Heart right ventricle (tissue), 16 donors: ENCODE data around the gene COL21A1. TPM values are rescaled to one million over a fixed set of nuclear protein-coding genes. Genes with fewer than 3 reads are reported as not detected.
"Not testable (repeated sequence)": the region's sequence is repeated elsewhere in the genome, so short reads cannot be mapped to it uniquely, and the experiment has no call there.

Source experiments
- ATAC-seq, 8 donors: fragments of 200-7000 bp; cut with Tn5 transposase; one replicate each; pipeline ENCODE4 v1.9.1; 2020; ENCODE audit warnings: mild to moderate bottlenecking in 8 of 8, moderate library complexity in 8 of 8, moderate number of reproducible peaks in 1 of 8
- DNase-seq, 2 donors: peaks; one replicate each; pipeline ENCODE4 v3.0.0-alpha.2; 2020
- H3K27ac ChIP-seq, 10 donors: fragments of 200-600 bp; sonication (generic) in 2 of 10; one replicate each; pipeline versions ENCODE4 v1.5.0 to v1.8.0; 2020 to 2022; ENCODE audit warnings: mild to moderate bottlenecking in 3 of 10
- H3K27me3 ChIP-seq, 7 donors: fragments of 200-600 bp; one replicate each; pipeline ENCODE4 v1.8.0; 2021 to 2022; ENCODE audit warnings: mild to moderate bottlenecking in 2 of 7
- H3K36me3 ChIP-seq, 9 donors: fragments of 200-600 bp; sonication (generic) in 1 of 9; one replicate each; pipeline versions ENCODE4 v1.5.0 to v1.8.0; 2020 to 2022; ENCODE audit warnings: mild to moderate bottlenecking in 2 of 9
- H3K4me1 ChIP-seq, 9 donors: fragments of 200-600 bp; sonication (generic) in 1 of 9; one replicate each; pipeline versions ENCODE4 v1.5.0 to v1.8.0; 2020 to 2022; ENCODE audit warnings: mild to moderate bottlenecking in 4 of 9
- H3K4me3 ChIP-seq, 10 donors: fragments of 200-600 bp; sonication (generic) in 2 of 10; one replicate each; pipeline versions ENCODE4 v1.5.0 to v1.8.0; 2020 to 2022; ENCODE audit warnings: mild to moderate bottlenecking in 7 of 10, moderate library complexity in 2 of 10
- H3K9me3 ChIP-seq, 11 donors: fragments of 200-600 bp in 10 of 11; sonication (generic) in 2 of 11; one replicate each; pipeline versions ENCODE4 v1.5.0 to v1.8.0; 2013 to 2022; ENCODE audit warnings: mild to moderate bottlenecking in 2 of 11, control low read depth in 1 of 11, moderate library complexity in 1 of 11
- WGBS, 2 donors: extraction: QIAGEN DNeasy Blood & Tissue Kit; methylation state at CpG; one replicate each; pipeline ENCODE4 v1.1.7; 2013; ENCODE audit warnings: inconsistent platforms in 1 of 2; 5-methylcytosine and 5-hydroxymethylcytosine counted together
- intact Hi-C, 10 donors: fragments of 100-400 bp; cut with DNase I; formaldehyde crosslinking; loops; one replicate each; pipeline versions ENCODE4 v1.11.1 to v1.14.2; 2022
- polyA plus RNA-seq, 2 donors: library from polyadenylated mRNA; stranded (reverse); fragments of 200-250 nt; gene quantifications; one replicate each; pipeline ENCODE4 v1.2.3, GENCODE V29; 2013
- total RNA-seq, 10 donors: library from RNA; stranded (reverse); fragmentation: NEBNext Ultra II Directional in 3 of 10; extraction: Animal tissue kit (Norgen Biotek cat#: 25700) in 3 of 10; gene quantifications; one replicate each; pipeline versions ENCODE4 v1.2.1 to v1.2.4, GENCODE V29; 2021 to 2023
- TF ChIP-seq, protein P1 (sequence below), 9 donors: fragments of 200-600 bp; sonication (generic) in 2 of 9; IDR thresholded peaks; one replicate each; pipeline versions ENCODE4 v1.5.0 to v1.8.0; 2021 to 2022; ENCODE audit warnings: antibody characterized with exemption in 9 of 9, mild to moderate bottlenecking in 5 of 9, moderate library complexity in 1 of 9
- donor health status: Arrhythmogenic right ventricular cardiomyopathy.
- donor health status: ischemic (EF 13 %, LVEDD 7.1; RV severe dilation, severe dysfunction).
- donor health status: healthy with polysubstance abuse.
- donor health status: DM: no; HTN: yes; CAD: no.
- donor health status: DM: no; HTN: no; CAD: no.
- donor health status: ischemic (EF 25% LVEDD 6.9; RV normal size, moderate dysfunction).
- donor health status: ischemic (EF 25% LVEDD 5.7; RV mildly dilated, moderate dysfunction).
- donor health status: healthy.
- donor health status: DM: yes; HTN: yes; CAD: no.
- donor health status: Ischemic cardiomyopathy.
- donor health status: ischemic (EF 35%, LVEDD 5.7; RV mildly dilated, moderate dysfunction).
- donor health status: nonischemic (EF 11% LVEDD 7.7; RV severe dilation, severe dysfunction).
- donor health status: DM: yes; HTN: yes; CAD: no.
- donor health status: PGD.
- donor health status: ischemic (EF 29% LVEDD 5.4; RV normal size, mild dysfunction).
- donor health status: nonischemic (EF 23%, LVEDD 6.1; RV moderate dilation, normal function).

COL21A1 gene
- total and polyA plus RNA-seq, 12 donors, result 11.0 to 171 (median 69.9) TPM

DNA sequence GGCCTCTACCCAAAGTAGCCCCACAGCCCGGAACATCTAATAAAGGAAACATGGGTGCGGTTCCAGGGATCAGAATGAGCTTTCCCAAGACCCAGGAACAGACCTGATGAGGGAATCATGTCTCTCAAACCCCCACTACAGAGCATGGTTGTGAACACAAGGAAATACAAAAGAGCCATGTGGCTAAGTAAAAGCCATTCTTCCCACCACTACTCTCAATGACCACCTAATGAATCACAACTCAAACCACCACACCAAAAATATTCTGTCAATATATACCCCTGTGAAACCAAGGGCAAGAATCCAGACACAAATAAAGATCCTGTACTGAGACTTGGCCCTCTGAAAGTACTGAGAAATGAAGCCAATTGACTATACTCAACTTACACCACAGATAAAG lies 20.9 kb upstream of the COL21A1 start:
- TF ChIP-seq, protein P1, sequence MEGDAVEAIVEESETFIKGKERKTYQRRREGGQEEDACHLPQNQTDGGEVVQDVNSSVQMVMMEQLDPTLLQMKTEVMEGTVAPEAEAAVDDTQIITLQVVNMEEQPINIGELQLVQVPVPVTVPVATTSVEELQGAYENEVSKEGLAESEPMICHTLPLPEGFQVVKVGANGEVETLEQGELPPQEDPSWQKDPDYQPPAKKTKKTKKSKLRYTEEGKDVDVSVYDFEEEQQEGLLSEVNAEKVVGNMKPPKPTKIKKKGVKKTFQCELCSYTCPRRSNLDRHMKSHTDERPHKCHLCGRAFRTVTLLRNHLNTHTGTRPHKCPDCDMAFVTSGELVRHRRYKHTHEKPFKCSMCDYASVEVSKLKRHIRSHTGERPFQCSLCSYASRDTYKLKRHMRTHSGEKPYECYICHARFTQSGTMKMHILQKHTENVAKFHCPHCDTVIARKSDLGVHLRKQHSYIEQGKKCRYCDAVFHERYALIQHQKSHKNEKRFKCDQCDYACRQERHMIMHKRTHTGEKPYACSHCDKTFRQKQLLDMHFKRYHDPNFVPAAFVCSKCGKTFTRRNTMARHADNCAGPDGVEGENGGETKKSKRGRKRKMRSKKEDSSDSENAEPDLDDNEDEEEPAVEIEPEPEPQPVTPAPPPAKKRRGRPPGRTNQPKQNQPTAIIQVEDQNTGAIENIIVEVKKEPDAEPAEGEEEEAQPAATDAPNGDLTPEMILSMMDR (IDR thresholded peaks at IDR 0.05), result no peak
- H3K27me3 ChIP-seq, result peaks cover 0 to 4% (median 0%) of the 10 kb centered on the region in 7 donors
- no peak overlapping the region for H3K27ac ChIP-seq
- peaks cover 0 to 44% (median 5%) of the 10 kb centered on the region in 11 donors for H3K9me3 ChIP-seq
- no peaks in the 10 kb centered on the region for H3K4me1 ChIP-seq
- no peak for DNase-seq
- ATAC-seq, result no peak
- H3K36me3 ChIP-seq, result no peaks in the 10 kb centered on the region
- no peak overlapping the region for H3K4me3 ChIP-seq
- WGBS, 2 donors, result 87 to 91% methylated on average over 2 of the region's 2 CpGs
- intact Hi-C loops, result no loop called here

DNA sequence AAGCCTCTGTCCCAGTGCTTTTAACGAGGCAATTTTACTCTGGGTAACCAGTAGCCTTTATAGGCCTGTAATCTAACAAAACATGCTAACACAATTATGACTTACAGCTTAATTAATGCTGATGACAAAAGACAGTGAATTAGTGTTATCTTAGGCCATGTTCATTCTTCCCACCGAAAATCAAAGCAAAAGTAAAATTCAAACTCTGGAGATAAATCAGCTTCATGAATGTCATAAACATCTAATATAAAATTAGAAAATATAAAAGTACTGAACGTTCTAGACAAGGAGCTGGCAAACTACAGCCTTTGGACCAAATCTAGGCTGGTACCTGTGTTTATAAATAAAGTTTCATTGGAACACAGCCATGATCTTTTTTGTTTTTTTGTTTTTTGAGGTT lies 18.6 kb upstream of the COL21A1 start:
- Histone ChIP-seq H3K4me1 (no peaks in the 10 kb centered on the region), H3K9me3 (peaks cover 0 to 28% (median 5%) of the 10 kb centered on the region in 11 donors), H3K27ac (no peak overlapping the region), H3K4me3 (no peak overlapping the region), H3K27me3 (peaks cover 0 to 4% (median 0%) of the 10 kb centered on the region in 7 donors), H3K36me3 (no peaks in the 10 kb centered on the region)
- ATAC-seq, result no peak
- DNase-seq, result no peak
- TF ChIP-seq, protein P1 (IDR thresholded peaks at IDR 0.05), result no peak
- 49 to 54% methylated on average over 3 of the region's 3 CpGs for WGBS, 2 donors
- intact Hi-C loops, result no loop called here

DNA sequence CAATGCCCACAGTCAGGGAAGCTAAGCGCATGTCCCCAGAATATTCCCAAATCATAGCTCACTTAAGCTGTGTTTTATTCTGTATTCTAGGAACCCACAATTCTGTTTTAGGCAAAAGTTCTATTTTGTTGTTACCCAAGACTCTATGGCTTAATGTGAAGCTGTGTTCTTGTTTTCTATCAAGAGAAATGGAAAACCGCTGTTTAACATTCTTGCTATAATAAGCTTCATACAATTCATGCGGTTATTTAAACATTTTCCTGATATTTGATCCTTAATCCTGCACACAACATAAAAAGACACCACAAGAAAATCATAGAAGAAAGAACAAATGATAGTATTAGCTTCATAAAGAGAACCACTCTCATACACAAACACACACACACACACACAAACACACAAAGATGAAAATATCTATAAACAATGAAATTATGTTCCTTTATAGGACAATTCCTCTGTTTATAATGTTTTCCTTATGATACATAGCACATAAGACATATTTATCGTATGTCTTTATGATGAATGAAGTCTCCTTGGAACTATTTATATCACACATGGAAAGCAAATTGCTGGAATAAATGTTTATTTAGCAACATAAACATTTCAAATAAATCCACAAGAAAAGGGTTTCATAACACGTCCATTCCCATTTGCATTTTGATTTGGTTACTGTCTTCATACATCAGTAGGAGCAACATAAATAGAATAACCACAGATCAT lies 16.4 kb upstream of the COL21A1 start:
- intact Hi-C loops, result no loop called here
- Histone ChIP-seq H3K4me1 (no peaks in the 10 kb centered on the region), H3K4me3 (no peak overlapping the region), H3K27ac (no peak overlapping the region), H3K9me3 (peaks cover 0 to 8% (median 0%) of the 10 kb centered on the region in 11 donors), H3K36me3 (no peaks in the 10 kb centered on the region), H3K27me3 (peaks cover 0 to 4% (median 0%) of the 10 kb centered on the region in 7 donors)
- ATAC-seq (no peak), DNase-seq (no peak)
- TF ChIP-seq, protein P1 (IDR thresholded peaks at IDR 0.05), result no peak
- WGBS, 2 donors, result 69 to 71% methylated on average over 5 of the region's 5 CpGs

DNA sequence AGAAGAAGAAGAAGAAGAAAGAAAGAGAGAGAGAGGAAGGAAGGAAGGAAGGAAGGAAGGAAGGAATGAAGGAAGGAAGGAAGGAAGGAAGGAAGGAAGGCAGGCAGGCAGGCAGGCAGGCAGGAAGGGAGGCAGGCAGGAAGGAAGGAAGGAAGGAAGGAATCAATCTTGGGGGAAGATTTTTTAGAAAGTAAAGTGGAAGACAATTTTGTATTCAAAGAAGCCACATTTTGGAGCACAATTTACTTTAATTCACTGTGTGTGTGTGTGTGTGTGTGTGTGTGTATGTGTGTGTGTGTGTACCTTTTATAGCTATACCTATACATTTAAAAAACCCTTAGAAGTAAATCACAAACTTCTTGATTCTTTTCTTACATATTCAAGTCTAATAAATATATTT lies 13.2 kb upstream of the COL21A1 start:
- intact Hi-C loops, H3K36me3 ChIP-seq, H3K27me3 ChIP-seq, H3K27ac ChIP-seq, DNase-seq, ATAC-seq, H3K4me1 ChIP-seq, H3K4me3 ChIP-seq, H3K9me3 ChIP-seq: not testable (repeated sequence)
